GM04504 (cell line): ENCODE results near the gene SHFL.

ENCODE experiments used
- DNase-seq: peaks from one replicate; pipeline ENCODE4 v3.0.0-alpha.2; 2012; ENCODE audit warnings: low read depth

The SHFL gene

GRCh38 chr19:10087296-10088061 lies 1.4 kb downstream of the SHFL start:
- no peak for DNase-seq

GRCh38 chr19:10088949-10089554 lies 2.9 kb downstream of the SHFL start:
- DNase-seq = no peak

- no peak for DNase-seq
Observed at GRCh38 chr19:10089801-10090375, 3.8 kb downstream of the SHFL start.

GRCh38 chr19:10091370-10091687 lies 5.2 kb downstream of the SHFL start:
- DNase-seq = no peak

- no peak for DNase-seq
Observed at GRCh38 chr19:10091895-10092641, 6.0 kb downstream of the SHFL start.

GRCh38 chr19:10092648-10093294 lies 6.7 kb downstream of the SHFL start:
- no peak for DNase-seq

GRCh38 chr19:10093295-10094186 lies 7.4 kb downstream of the SHFL start:
- DNase-seq = no peak

- no peak for DNase-seq
Observed at GRCh38 chr19:10095622-10095947, 9.5 kb downstream of the SHFL start.

GRCh38 chr19:10095948-10096614 lies 10.0 kb downstream of the SHFL start:
- peak; percentile 82 for DNase-seq

- no peak for DNase-seq
Observed at GRCh38 chr19:10096615-10096963, 10.5 kb downstream of the SHFL start.

GRCh38 chr19:10100163-10100785 lies 14.2 kb downstream of the SHFL start:
- no peak for DNase-seq

GRCh38 chr19:10102787-10103236 lies 16.7 kb downstream of the SHFL start:
- no peak for DNase-seq

- DNase-seq = no peak
Observed at GRCh38 chr19:10104130-10104513, 18.0 kb downstream of the SHFL start.

- no peak for DNase-seq
Observed at GRCh38 chr19:10104665-10105508, 18.8 kb downstream of the SHFL start.

- no peak for DNase-seq
Observed at GRCh38 chr19:10105509-10106099, 19.5 kb downstream of the SHFL start.

- DNase-seq = peak; percentile 96
Observed at GRCh38 chr19:10106100-10106936, 20.2 kb downstream of the SHFL start, which contains the start of gene PPAN. Gene PPAN, plus strand, starts transcription at chr19:10106362. Its CDS starts 33 bp downstream, at chr19:10106395.

- DNase-seq = no peak
Observed at GRCh38 chr19:10107254-10107653, 21.1 kb downstream of the SHFL start.

GRCh38 chr19:10107817-10108367 lies 21.8 kb downstream of the SHFL start:
- DNase-seq = no peak
